ENCODE data around the gene PTPRR.

The PTPRR gene

DNA sequence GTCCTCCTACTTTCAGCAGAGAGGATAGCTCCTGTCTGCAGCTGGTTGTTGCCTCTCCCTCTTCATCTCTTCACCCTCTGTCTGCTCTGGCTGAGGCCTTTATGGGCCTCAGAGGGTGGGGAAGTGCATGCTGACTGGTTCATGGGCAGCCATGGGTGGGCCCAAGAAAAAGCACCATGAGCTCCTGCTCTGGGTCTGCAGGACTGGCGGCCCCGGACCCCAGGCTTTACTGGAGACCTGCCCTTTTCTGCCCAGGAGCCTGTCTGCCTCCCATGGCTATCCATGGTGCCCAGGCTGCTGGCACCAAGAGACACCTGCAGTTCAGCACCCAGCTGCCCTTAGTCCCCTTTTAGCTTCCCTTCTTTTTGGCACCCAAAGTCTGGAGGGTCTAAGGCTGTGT, 137.1 kb downstream of the PTPRR start:
- no peak overlapping the region for H3K4me3 Mint-ChIP-seq
- no peak for DNase-seq (ENCODE audit: low spot score in 2 of 2)
- ATAC-seq (ENCODE audit: low read depth): no peak
- no peaks in the 10 kb centered on the region for H3K4me1 Mint-ChIP-seq
- H3K36me3 Mint-ChIP-seq: no peaks in the 10 kb centered on the region
- H3K9me3 Mint-ChIP-seq: no peaks in the 10 kb centered on the region
- no peaks in the 10 kb centered on the region for H3K27me3 Mint-ChIP-seq
- H3K27ac Mint-ChIP-seq: no peak overlapping the region

GRCh38 chr12:70779250-70779649, 141.3 kb downstream of the PTPRR start:
- ATAC-seq (ENCODE audit: low read depth) (no peak), DNase-seq (ENCODE audit: low spot score in 2 of 2) (no peak)
- Mint-ChIP-seq H3K4me1 (no peaks in the 10 kb centered on the region), H3K36me3 (no peaks in the 10 kb centered on the region), H3K4me3 (no peak overlapping the region), H3K9me3 (no peaks in the 10 kb centered on the region), H3K27ac (no peak overlapping the region), H3K27me3 (peaks cover 2% of the 10 kb centered on the region)

- no peaks in the 10 kb centered on the region for H3K4me1 Mint-ChIP-seq
- H3K36me3 Mint-ChIP-seq: no peaks in the 10 kb centered on the region
- H3K4me3 Mint-ChIP-seq: no peak overlapping the region
- DNase-seq (ENCODE audit: low spot score in 2 of 2): no peak
- no peak overlapping the region for H3K27ac Mint-ChIP-seq
- no peaks in the 10 kb centered on the region for H3K9me3 Mint-ChIP-seq
- H3K27me3 Mint-ChIP-seq: peaks cover 2% of the 10 kb centered on the region
- ATAC-seq (ENCODE audit: low read depth): no peak
Observed at GRCh38 chr12:70774055-70774454, 146.5 kb downstream of the PTPRR start.

GRCh38 chr12:70772836-70773235, 147.7 kb downstream of the PTPRR start:
- H3K27me3 Mint-ChIP-seq: peaks cover 2% of the 10 kb centered on the region
- H3K36me3 Mint-ChIP-seq: no peaks in the 10 kb centered on the region
- no peak for ATAC-seq (ENCODE audit: low read depth)
- DNase-seq (ENCODE audit: low spot score in 2 of 2): no peak
- H3K4me1 Mint-ChIP-seq: no peaks in the 10 kb centered on the region
- H3K27ac Mint-ChIP-seq: no peak overlapping the region
- no peaks in the 10 kb centered on the region for H3K9me3 Mint-ChIP-seq
- no peak overlapping the region for H3K4me3 Mint-ChIP-seq

DNA sequence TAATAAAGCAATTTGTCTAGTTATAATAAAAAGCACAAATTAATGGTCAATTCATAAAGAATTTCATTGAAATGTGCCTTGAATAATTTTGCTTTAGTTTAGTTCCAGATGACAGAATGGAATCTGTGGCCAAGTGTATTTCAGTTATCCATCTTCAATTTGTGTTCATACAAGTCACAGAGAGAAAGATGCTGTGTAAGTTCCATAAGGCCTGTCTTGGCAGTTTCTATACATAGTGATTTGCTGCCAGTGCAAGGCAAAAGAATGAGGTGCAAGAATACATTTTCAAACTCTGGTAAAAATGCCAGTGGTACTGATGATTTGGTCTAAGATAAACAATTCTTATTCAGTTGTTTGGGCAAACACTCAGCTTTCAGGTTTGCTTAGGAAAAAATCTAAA, 149.0 kb downstream of the PTPRR start:
- Mint-ChIP-seq H3K4me3 (no peak overlapping the region), H3K27ac (no peak overlapping the region), H3K4me1 (no peaks in the 10 kb centered on the region), H3K36me3 (no peaks in the 10 kb centered on the region), H3K27me3 (peaks cover 2% of the 10 kb centered on the region), H3K9me3 (no peaks in the 10 kb centered on the region)
- DNase-seq (ENCODE audit: low spot score in 2 of 2) (no peak), ATAC-seq (ENCODE audit: low read depth) (no peak)

- DNase-seq (ENCODE audit: low spot score in 2 of 2): no peak
- Mint-ChIP-seq H3K9me3 (peaks cover 3% of the 10 kb centered on the region), H3K4me1 (no peaks in the 10 kb centered on the region), H3K4me3 (no peak overlapping the region), H3K27ac (no peak overlapping the region), H3K36me3 (no peaks in the 10 kb centered on the region), H3K27me3 (peaks cover 7% of the 10 kb centered on the region)
- no peak for ATAC-seq (ENCODE audit: low read depth)
Observed at GRCh38 chr12:70763666-70764065, 156.9 kb downstream of the PTPRR start.

DNA sequence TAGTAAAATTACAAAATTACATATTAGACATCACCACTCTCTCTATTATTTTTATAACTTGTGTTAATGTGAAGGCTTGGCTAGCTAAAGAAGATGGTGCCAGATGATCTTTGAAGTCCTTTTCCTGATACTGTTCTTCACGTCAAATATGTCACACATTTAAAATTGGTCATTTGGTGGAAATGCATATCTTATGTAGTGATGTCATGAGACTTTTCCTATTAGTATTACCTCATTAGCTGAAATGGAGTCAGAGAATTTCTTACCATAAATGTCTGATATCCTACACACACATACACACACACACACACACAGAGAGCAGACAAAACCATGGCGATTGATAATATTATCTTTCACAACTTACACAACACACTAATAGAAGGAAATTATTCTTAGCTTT, 158.5 kb downstream of the PTPRR start:
- Mint-ChIP-seq H3K27ac (no peak overlapping the region), H3K4me3 (no peak overlapping the region), H3K27me3 (peaks cover 7% of the 10 kb centered on the region), H3K36me3 (no peaks in the 10 kb centered on the region), H3K9me3 (peaks cover 3% of the 10 kb centered on the region), H3K4me1 (no peaks in the 10 kb centered on the region)
- ATAC-seq (ENCODE audit: low read depth) (no peak), DNase-seq (ENCODE audit: low spot score in 2 of 2) (no peak)

DNA sequence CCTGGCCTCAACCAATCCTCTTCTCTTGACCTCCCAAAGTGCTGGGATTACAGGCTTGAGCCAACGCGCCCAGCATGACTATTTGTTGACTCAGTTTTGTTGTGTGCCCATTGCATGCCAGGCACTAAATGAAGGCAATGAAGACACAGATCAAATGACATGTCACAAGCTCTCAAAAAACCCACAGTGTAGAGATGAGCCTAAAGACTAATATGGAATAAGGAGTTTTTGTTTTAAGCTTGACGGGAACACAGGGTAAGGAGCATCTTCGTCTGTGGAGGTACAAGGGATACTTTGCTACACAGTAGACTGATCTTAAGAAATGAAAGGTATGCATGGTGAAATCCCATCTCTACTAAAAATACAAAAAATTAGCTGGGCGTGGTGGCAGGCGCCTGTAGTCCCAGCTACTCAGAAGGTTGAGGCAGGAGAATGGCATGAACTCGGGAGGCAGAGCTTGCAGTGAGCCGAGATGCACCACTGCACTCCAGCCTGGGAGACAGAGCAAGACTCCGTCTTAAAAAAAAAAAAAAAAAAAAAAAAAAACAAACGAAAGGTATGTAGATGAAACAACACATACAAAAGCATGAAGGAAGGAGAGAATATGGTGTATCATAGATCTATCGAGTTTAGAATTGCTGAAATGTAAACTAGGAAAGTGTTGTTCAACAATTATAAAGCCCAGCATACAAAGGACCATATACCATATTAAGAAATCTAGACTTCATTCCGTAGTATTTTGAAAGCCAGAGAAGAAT, 161.2 kb downstream of the PTPRR start:
- H3K27me3 Mint-ChIP-seq: peaks cover 5% of the 10 kb centered on the region
- H3K27ac Mint-ChIP-seq: no peak overlapping the region
- peaks cover 1% of the 10 kb centered on the region for H3K9me3 Mint-ChIP-seq
- no peaks in the 10 kb centered on the region for H3K36me3 Mint-ChIP-seq
- ATAC-seq (ENCODE audit: low read depth) (no peak), DNase-seq (ENCODE audit: low spot score in 2 of 2) (no peak)
- H3K4me3 Mint-ChIP-seq: no peak overlapping the region
- no peaks in the 10 kb centered on the region for H3K4me1 Mint-ChIP-seq

- Mint-ChIP-seq H3K4me3 (no peak overlapping the region), H3K9me3 (peaks cover 1% of the 10 kb centered on the region), H3K4me1 (no peaks in the 10 kb centered on the region), H3K36me3 (no peaks in the 10 kb centered on the region), H3K27ac (no peak overlapping the region), H3K27me3 (peaks cover 4% of the 10 kb centered on the region)
- ATAC-seq (ENCODE audit: low read depth): no peak
- no peak for DNase-seq (ENCODE audit: low spot score in 2 of 2)
Observed at GRCh38 chr12:70758494-70758845, 162.1 kb downstream of the PTPRR start.

DNA sequence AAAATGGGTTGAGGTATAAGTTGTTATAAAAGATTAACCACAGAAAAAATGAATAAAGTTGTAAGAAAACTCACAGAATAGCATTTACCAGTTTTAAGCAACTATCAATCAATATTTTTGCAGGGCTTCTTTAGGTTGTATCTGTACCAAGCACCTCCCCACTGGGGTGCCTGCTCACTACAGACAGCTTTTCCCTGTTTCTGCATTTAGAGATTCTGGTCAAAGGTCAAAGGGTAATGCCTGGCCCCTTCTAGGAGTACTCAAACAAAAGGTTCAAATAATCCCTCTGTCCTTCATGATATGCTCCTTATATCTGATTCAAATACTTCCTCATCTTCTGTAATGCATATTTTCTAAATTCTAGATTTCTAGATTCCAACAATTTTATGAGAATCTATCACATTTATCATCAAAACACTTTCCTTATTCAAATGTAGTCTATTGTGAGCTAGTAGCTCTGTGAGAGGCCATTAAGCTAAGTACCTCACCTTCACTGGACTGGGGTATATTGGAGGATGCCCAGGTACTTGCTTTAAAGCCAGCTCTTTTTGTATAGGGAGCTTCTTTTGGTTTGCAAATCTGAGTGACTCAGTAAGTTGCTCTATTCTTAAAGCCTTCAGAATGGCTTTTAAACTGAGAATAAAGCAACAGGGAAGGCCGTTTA, 162.6 kb downstream of the PTPRR start:
- Mint-ChIP-seq H3K4me3 (no peak overlapping the region), H3K27me3 (peaks cover 4% of the 10 kb centered on the region), H3K36me3 (no peaks in the 10 kb centered on the region), H3K4me1 (no peaks in the 10 kb centered on the region), H3K9me3 (peaks cover 1% of the 10 kb centered on the region), H3K27ac (no peak overlapping the region)
- DNase-seq (ENCODE audit: low spot score in 2 of 2): no peak
- no peak for ATAC-seq (ENCODE audit: low read depth)

GRCh38 chr12:70756791-70757190, 163.7 kb downstream of the PTPRR start:
- Mint-ChIP-seq H3K36me3 (no peaks in the 10 kb centered on the region), H3K4me1 (no peaks in the 10 kb centered on the region), H3K9me3 (peaks cover 1% of the 10 kb centered on the region), H3K27ac (no peak overlapping the region), H3K4me3 (no peak overlapping the region), H3K27me3 (peaks cover 3% of the 10 kb centered on the region)
- no peak for ATAC-seq (ENCODE audit: low read depth)
- no peak for DNase-seq (ENCODE audit: low spot score in 2 of 2)

DNA sequence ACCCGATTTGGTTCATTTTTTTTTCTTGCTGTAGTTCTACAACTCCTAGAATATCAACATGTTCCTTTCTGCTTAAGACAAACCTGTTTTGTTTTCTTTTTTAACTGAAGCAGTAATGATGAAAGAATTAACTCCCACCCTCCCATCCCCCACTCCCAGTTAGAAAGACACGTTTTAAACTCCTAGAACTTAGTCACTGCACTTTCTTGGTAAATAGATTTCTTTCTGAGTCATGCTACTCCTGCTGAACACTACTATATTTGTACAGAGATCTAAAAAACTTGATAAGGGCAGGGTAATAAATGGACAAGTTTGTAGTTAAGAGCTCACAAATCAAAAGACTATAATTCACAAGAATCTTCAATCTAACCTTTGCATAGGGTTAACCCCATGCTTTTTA, 164.4 kb downstream of the PTPRR start:
- Mint-ChIP-seq H3K9me3 (peaks cover 1% of the 10 kb centered on the region), H3K27me3 (peaks cover 7% of the 10 kb centered on the region), H3K27ac (no peak overlapping the region), H3K36me3 (no peaks in the 10 kb centered on the region), H3K4me3 (no peak overlapping the region), H3K4me1 (no peaks in the 10 kb centered on the region)
- no peak for DNase-seq (ENCODE audit: low spot score in 2 of 2)
- ATAC-seq (ENCODE audit: low read depth): no peak

GRCh38 chr12:70754330-70754741, 166.2 kb downstream of the PTPRR start:
- DNase-seq (ENCODE audit: low spot score in 2 of 2): no peak
- Mint-ChIP-seq H3K4me3 (no peak overlapping the region), H3K4me1 (no peaks in the 10 kb centered on the region), H3K36me3 (no peaks in the 10 kb centered on the region), H3K27me3 (peaks cover 8% of the 10 kb centered on the region), H3K27ac (no peak overlapping the region), H3K9me3 (peaks cover 1% of the 10 kb centered on the region)
- no peak for ATAC-seq (ENCODE audit: low read depth)

DNA sequence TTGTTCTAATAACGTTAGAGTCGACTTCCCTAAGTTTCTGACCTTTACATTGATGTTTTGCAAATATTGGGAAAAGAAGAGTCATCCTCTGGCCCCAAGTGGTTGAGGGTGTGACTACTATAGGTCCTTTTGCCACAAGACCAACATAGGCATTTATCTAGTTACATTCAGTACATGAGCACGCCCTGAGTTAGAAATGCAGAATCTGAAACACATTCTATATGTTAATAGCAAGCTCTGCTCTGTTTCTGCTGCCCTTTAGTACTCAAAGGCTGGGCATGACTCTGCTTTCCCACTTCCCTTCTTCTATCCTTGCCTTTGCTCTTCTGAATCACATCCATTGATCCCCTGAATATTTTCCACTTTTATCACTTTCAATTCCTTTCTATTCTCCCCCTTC, 168.2 kb downstream of the PTPRR start:
- Mint-ChIP-seq H3K9me3 (no peaks in the 10 kb centered on the region), H3K36me3 (no peaks in the 10 kb centered on the region), H3K4me1 (no peaks in the 10 kb centered on the region), H3K27ac (no peak overlapping the region), H3K27me3 (peaks cover 8% of the 10 kb centered on the region), H3K4me3 (no peak overlapping the region)
- DNase-seq (ENCODE audit: low spot score in 2 of 2) (no peak), ATAC-seq (ENCODE audit: low read depth) (no peak)

DNA sequence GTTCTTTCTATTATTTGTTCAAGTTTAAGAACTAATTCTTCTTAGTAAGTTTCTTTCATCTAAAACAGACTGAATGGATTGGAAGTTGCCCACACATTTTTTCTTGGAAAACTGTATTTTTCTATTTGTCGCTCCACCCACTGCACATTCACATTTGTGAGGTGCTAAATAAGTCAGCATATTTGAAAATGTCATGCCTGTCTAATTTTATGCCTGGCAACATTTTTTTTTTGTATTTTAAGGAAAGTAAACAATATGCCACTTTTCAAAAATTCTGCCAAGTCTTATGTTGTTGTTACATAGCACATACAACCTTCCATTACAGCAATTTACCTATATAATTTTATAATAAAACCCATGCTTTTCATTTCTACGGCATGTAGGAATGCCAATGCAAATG, 170.6 kb downstream of the PTPRR start:
- Mint-ChIP-seq H3K4me3 (no peak overlapping the region), H3K27ac (no peak overlapping the region), H3K4me1 (no peaks in the 10 kb centered on the region), H3K27me3 (peaks cover 8% of the 10 kb centered on the region), H3K36me3 (no peaks in the 10 kb centered on the region), H3K9me3 (no peaks in the 10 kb centered on the region)
- DNase-seq (ENCODE audit: low spot score in 2 of 2) (no peak), ATAC-seq (ENCODE audit: low read depth) (no peak)

Data from memory B cell (primary cell).